Chondrocyte (in vitro differentiated cells): ENCODE results near the gene THSD4. TPM values are rescaled to one million over a fixed set of nuclear protein-coding genes. Genes with fewer than 3 reads are reported as not detected.
"Not testable (repeated sequence)": the region's sequence is repeated elsewhere in the genome, so short reads cannot be mapped to it uniquely, and the experiment has no call there.

ENCODE experiments used
- DNase-seq: peaks from one replicate; pipeline ENCODE4 v3.0.0; 2021; ENCODE audit warnings: mixed read lengths, low spot score
- H3K27ac Mint-ChIP-seq: one replicate; pipeline ENCODE4 v1.8.0; 2021; ENCODE audit warnings: mild to moderate bottlenecking, moderate library complexity, mixed read lengths; ENCODE audit not compliant: unreplicated experiment
- H3K27me3 Mint-ChIP-seq: 2 replicates; pipeline ENCODE4 v1.8.0; 2021; ENCODE audit warnings: low read depth, mixed read lengths
- H3K36me3 Mint-ChIP-seq: 2 replicates; pipeline ENCODE4 v1.8.0; 2021; ENCODE audit warnings: low read depth, mixed read lengths
- H3K4me1 Mint-ChIP-seq: 2 replicates; pipeline ENCODE4 v1.8.0; 2021; ENCODE audit warnings: low read depth, mild to moderate bottlenecking, mixed read lengths
- H3K4me3 Mint-ChIP-seq: one replicate; pipeline ENCODE4 v1.8.0; 2021; ENCODE audit warnings: mild to moderate bottlenecking, moderate library complexity, mixed read lengths; ENCODE audit not compliant: unreplicated experiment
- H3K9me3 Mint-ChIP-seq: 2 replicates; pipeline ENCODE4 v1.8.0; 2021; ENCODE audit warnings: low read depth, mixed read lengths
- CTCF ChIP-seq: fragments of 200-600 bp; sonication (generic); IDR thresholded peaks from 2 replicates; pipeline ENCODE4 v1.5.0; 2021; ENCODE audit warnings: antibody characterized with exemption, mild to moderate bottlenecking, moderate library complexity
- total RNA-seq: library from RNA; stranded (reverse); gene quantifications from 3 replicates; pipeline ENCODE4 v1.2.1, GENCODE V29; 2021

Gene THSD4
- total RNA-seq, 1 donor from 2014 or later = 3.4 TPM

- Mint-ChIP-seq H3K27me3 (peaks cover 1% of the 10 kb centered on the region), H3K4me3 (no peak overlapping the region), H3K9me3 (no peaks in the 10 kb centered on the region), H3K27ac (no peak overlapping the region), H3K4me1 (peaks cover 6% of the 10 kb centered on the region), H3K36me3 (no peaks in the 10 kb centered on the region)
- no peak for TF ChIP-seq CTCF
- no peak for DNase-seq
Measured at GRCh38 chr15:71201477-71201876, 86.2 kb downstream of the THSD4 start.

GRCh38 chr15:71202712-71203111 is 87.4 kb downstream of the THSD4 start:
- H3K27ac Mint-ChIP-seq = no peak overlapping the region
- DNase-seq = no peak
- peaks cover 6% of the 10 kb centered on the region for H3K4me1 Mint-ChIP-seq
- H3K36me3 Mint-ChIP-seq = no peaks in the 10 kb centered on the region
- H3K4me3 Mint-ChIP-seq = no peak overlapping the region
- peaks cover 1% of the 10 kb centered on the region for H3K27me3 Mint-ChIP-seq
- no peak for TF ChIP-seq CTCF
- no peaks in the 10 kb centered on the region for H3K9me3 Mint-ChIP-seq

- no peak for TF ChIP-seq CTCF
- Mint-ChIP-seq H3K4me3 (no peak overlapping the region), H3K4me1 (peaks cover 4% of the 10 kb centered on the region), H3K27ac (no peak overlapping the region), H3K27me3 (peaks cover 1% of the 10 kb centered on the region), H3K36me3 (no peaks in the 10 kb centered on the region), H3K9me3 (no peaks in the 10 kb centered on the region)
- no peak for DNase-seq
Measured at GRCh38 chr15:71203586-71204474, 88.6 kb downstream of the THSD4 start.

GRCh38 chr15:71207141-71207540 is 91.9 kb downstream of the THSD4 start:
- Mint-ChIP-seq H3K27ac (no peak overlapping the region), H3K4me3 (no peak overlapping the region)

GRCh38 chr15:71212146-71212545 is 96.9 kb downstream of the THSD4 start:
- Mint-ChIP-seq H3K4me1 (no peaks in the 10 kb centered on the region), H3K36me3 (no peaks in the 10 kb centered on the region), H3K9me3 (no peaks in the 10 kb centered on the region), H3K4me3 (no peak overlapping the region), H3K27me3 (no peaks in the 10 kb centered on the region), H3K27ac (no peak overlapping the region)
- no peak for TF ChIP-seq CTCF
- DNase-seq = no peak

More at GRCh38 chr15:71207141-71207540, 91.9 kb downstream of the THSD4 start:
- DNase-seq = no peak
- Mint-ChIP-seq H3K27me3 (peaks cover 1% of the 10 kb centered on the region), H3K4me1 (no peaks in the 10 kb centered on the region), H3K36me3 (no peaks in the 10 kb centered on the region), H3K9me3 (no peaks in the 10 kb centered on the region)
- no peak for TF ChIP-seq CTCF

GRCh38 chr15:71213943-71214342 is 98.7 kb downstream of the THSD4 start:
- not testable (repeated sequence) for H3K9me3 Mint-ChIP-seq, H3K36me3 Mint-ChIP-seq, H3K27me3 Mint-ChIP-seq, H3K27ac Mint-ChIP-seq, H3K4me3 Mint-ChIP-seq, H3K4me1 Mint-ChIP-seq, DNase-seq
